Immature natural killer cell (primary cell): ENCODE measurements around the gene DRGX. TPM values are rescaled to one million over a fixed set of nuclear protein-coding genes. Genes with fewer than 3 reads are reported as not detected.

Source experiments
- DNase-seq, 3 donors: peaks; one replicate each; pipeline ENCODE4 v3.0.0; 2022; ENCODE audit warnings: mixed read lengths in 1 of 3
- H3K27ac Mint-ChIP-seq, 6 donors: one replicate each; pipeline ENCODE4 v1.8.0; 2020; ENCODE audit warnings: mixed read lengths in 6 of 6, mild to moderate bottlenecking in 5 of 6, inconsistent platforms in 4 of 6, moderate library complexity in 3 of 6
- H3K27me3 Mint-ChIP-seq, 3 donors: one replicate each; pipeline ENCODE4 v1.8.0; 2020 to 2021; ENCODE audit warnings: low read depth in 3 of 3, mild to moderate bottlenecking in 3 of 3, mixed read lengths in 3 of 3, moderate library complexity in 3 of 3, inconsistent platforms in 1 of 3
- H3K36me3 Mint-ChIP-seq, 3 donors: one replicate each; pipeline ENCODE4 v1.8.0; 2020; ENCODE audit warnings: mixed read lengths in 3 of 3, inconsistent platforms in 2 of 3, mild to moderate bottlenecking in 2 of 3
- H3K4me1 Mint-ChIP-seq, 2 donors: one replicate each; pipeline ENCODE4 v1.8.0; 2020; ENCODE audit warnings: inconsistent platforms in 2 of 2, mild to moderate bottlenecking in 2 of 2, mixed read lengths in 2 of 2, moderate library complexity in 1 of 2
- H3K4me3 Mint-ChIP-seq, 5 donors: one replicate each; pipeline ENCODE4 v1.8.0; 2020; ENCODE audit warnings: mild to moderate bottlenecking in 5 of 5, mixed read lengths in 5 of 5, inconsistent platforms in 3 of 5, moderate library complexity in 3 of 5
- H3K9me3 Mint-ChIP-seq, 6 donors: one replicate each; pipeline ENCODE4 v1.8.0; 2020; ENCODE audit warnings: mild to moderate bottlenecking in 6 of 6, mixed read lengths in 6 of 6, inconsistent platforms in 4 of 6, moderate library complexity in 3 of 6
- polyA plus RNA-seq, 3 donors: library from polyadenylated mRNA; unstranded; fragments of 300-500 nt; fragmentation: Illumina TruSeq; gene quantifications; one replicate each; pipeline ENCODE4 v1.2.3, GENCODE V29; 2021

Gene DRGX
- polyA plus RNA-seq = not detected

DNA sequence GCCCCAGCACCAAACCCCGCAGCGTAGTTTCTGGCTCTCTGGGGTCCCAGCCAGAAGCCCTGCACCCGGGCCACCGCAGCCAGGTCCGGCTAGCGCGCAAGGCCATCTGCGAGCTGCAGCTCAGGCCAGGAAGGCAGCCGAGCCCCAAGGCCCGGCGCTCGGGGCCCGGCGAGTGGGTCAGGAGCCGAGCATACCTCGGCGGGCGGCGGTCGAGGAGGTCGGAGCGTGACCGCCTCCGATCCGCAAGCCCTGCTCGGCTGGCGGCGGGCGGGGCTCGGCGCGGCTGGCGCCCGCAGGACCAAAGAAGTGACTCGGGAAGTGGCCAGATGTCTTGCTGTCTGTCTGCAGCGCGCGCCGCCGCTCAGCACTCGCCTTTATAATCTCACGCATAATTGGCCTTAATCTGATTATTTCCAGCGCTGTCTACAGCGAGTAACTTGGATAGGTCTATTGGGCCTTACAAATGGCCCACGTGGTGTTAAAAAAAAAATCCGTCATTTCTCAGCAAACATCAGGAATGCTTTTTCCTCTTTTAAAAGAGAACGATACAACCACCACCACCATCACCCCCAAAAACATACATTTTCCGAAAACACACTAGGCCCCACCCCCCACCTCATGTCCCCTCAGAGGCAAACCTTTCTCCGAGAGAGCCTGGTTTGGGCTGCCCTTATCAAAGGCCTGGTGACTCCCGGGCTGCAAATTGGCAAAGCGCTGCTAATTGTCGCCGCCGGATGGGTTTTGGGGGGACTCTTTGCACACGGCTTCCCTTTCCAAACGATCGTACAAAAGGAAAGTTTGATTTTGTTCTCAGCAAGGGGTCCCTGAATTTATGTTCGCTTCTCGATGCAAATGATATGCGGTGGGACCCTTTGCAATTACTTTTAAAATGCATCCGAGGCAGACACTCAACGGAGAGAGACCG is at the start of gene DRGX:
TSS of gene DRGX (minus strand) at position 349 of the 925 bp plus-strand sequence. CDS start 649 bp downstream, outside the sequence.
- Mint-ChIP-seq H3K9me3 (peaks cover 0 to 3% (median 0%) of the 10 kb centered on the region in 6 donors), H3K27me3 (peaks cover 39 to 47% (median 42%) of the 10 kb centered on the region in 3 donors), H3K4me1 (peaks cover 6% of the 10 kb centered on the region in 2 donors), H3K36me3 (no peaks in the 10 kb centered on the region), H3K4me3 (peak within 1 kb of the TSS in 1 of 5 donors; percentile 23), H3K27ac (no peak within 1 kb of the TSS)
- no peak for DNase-seq

DNA sequence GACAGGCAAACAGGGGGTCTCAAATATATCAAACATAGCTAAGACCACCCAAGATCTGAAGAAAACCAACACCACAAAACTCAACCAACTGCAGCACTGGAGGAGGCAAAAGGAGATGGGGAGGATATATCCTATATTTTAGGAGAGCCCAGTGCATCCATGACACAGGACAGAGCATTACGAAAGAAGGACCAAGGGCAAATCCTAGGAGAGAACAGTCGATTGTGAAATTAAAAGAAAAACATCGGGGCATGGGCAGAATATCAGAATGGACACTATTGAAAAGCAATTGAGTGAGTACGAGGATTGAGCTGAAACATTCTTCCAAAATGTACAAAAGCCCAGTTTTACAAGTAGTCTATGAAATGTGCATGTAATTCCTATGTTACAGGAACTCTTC is 48.5 kb upstream of the DRGX start:
- DNase-seq = no peak
- Mint-ChIP-seq H3K9me3 (peaks cover 4 to 16% (median 11%) of the 10 kb centered on the region in 6 donors), H3K27ac (peak overlapping the region in 1 of 6 donors; percentile 26), H3K4me1 (peaks cover 30 to 45% of the 10 kb centered on the region in 2 donors), H3K36me3 (peaks cover 0 to 5% (median 0%) of the 10 kb centered on the region in 3 donors), H3K27me3 (peaks cover 0 to 5% (median 3%) of the 10 kb centered on the region in 3 donors), H3K4me3 (no peak overlapping the region)

DNA sequence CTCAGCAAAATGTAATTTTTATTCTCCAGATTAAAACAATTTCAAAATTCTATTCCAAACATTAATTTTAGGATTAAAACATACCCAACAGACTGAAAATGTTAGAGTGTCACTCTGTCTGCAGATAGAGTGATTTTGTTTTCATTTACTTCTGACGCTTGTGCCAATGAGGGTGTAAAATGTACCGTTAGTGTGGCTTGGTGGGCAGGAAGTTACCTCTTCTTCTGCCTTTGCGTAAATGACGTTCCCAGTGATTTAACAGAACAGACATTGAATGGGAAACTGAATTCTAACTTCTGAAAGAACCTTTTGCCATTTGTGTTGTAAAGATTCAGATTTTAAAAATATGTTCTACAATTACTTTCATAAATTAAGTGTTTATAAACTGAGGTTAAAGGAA is 47.0 kb upstream of the DRGX start:
- H3K27me3 Mint-ChIP-seq = peaks cover 0 to 5% (median 3%) of the 10 kb centered on the region in 3 donors
- peak overlapping the region in 4 of 6 donors; percentile 20 to 87 (median 66) for H3K27ac Mint-ChIP-seq
- DNase-seq = peak; percentile 31 to 47 (median 42)
- peak overlapping the region; percentile 70 to 81 (median 80) for H3K4me3 Mint-ChIP-seq
- H3K36me3 Mint-ChIP-seq = peaks cover 0 to 5% (median 0%) of the 10 kb centered on the region in 3 donors
- H3K9me3 Mint-ChIP-seq = peaks cover 0 to 9% (median under 1%) of the 10 kb centered on the region in 6 donors
- peaks cover 30 to 45% of the 10 kb centered on the region in 2 donors for H3K4me1 Mint-ChIP-seq

DNA sequence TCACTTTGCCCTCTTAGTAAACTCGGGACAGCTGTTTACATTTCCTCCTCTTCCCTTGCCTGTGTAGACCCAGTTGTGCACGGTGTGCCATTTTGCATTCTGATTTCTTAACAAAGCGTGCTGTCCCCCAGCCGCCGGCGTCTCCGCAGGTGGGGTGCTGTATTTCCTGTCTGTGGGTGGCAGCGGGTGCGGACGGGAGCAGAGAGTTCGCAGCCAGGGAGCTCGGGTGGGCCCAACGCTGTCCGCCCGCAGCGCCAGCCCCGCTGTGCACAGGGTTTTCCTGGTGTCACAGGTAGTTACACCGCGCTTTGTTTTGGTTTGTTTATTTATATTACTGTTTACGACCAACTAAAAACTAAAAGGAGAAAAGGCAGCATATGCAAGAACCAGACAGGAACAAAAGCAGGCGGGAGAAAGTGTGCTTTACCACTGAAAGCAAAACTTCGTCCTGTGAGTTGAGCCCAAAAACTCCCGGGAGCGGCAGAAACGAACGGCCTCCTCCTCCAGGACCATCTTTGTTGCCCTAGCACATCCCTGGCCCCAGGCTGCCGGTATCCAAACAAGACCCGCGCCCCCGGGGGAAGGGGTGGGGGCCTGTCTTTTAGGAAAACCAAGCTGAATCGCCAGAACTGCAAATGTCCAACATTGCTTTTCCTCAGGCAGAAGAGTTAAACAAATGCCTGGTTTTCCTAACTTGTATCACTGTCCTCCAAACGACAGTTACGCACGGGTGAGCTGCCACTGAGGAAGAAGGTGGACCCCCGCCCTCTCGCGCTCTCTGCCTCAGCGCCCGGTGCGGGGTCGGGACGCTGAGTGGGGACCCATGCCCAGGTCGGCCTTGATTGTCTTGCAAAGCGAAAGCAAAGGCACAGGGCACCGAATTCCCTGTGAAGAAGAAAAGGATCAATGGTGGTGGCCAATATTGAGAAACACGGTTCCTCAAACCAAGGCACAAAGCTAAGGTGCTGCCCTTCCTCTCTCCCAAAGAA is 45.9 kb upstream of the DRGX start:
- Mint-ChIP-seq H3K4me1 (peaks cover 30 to 45% of the 10 kb centered on the region in 2 donors), H3K36me3 (peaks cover 0 to 5% (median 0%) of the 10 kb centered on the region in 3 donors), H3K27ac (peak overlapping the region in 5 of 6 donors; percentile 36 to 87 (median 76)), H3K9me3 (peaks cover 0 to 6% (median 0%) of the 10 kb centered on the region in 6 donors), H3K4me3 (peak overlapping the region; percentile 70 to 81 (median 80)), H3K27me3 (peaks cover 0 to 5% (median 3%) of the 10 kb centered on the region in 3 donors)
- DNase-seq = peak; percentile 58 to 69 (median 68)

DNA sequence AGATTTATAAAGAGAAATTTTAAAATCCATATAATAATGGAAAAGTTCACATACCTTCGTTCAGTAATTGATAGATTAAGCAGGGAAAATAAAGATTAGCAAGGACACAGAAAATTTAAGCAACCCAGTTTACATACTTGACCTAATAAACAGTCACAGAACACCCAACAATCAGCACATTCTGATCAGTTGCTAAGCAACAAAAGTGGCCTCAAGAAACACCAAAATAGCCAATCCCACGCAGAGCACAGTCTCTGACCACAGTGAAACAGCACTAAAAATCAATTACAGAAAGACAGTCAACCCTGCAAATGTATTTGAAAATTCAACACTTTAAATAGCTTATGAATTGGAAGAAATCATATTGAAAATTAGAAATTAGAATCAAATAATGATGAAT is 39.3 kb upstream of the DRGX start:
- peaks cover 0 to 4% of the 10 kb centered on the region in 2 donors for H3K4me1 Mint-ChIP-seq
- H3K4me3 Mint-ChIP-seq = no peak overlapping the region
- peaks cover 0 to 4% (median 0%) of the 10 kb centered on the region in 6 donors for H3K9me3 Mint-ChIP-seq
- peaks cover 0 to 5% (median 0%) of the 10 kb centered on the region in 3 donors for H3K36me3 Mint-ChIP-seq
- H3K27ac Mint-ChIP-seq = no peak overlapping the region
- peaks cover 3 to 9% (median 6%) of the 10 kb centered on the region in 3 donors for H3K27me3 Mint-ChIP-seq
- DNase-seq = no peak

DNA sequence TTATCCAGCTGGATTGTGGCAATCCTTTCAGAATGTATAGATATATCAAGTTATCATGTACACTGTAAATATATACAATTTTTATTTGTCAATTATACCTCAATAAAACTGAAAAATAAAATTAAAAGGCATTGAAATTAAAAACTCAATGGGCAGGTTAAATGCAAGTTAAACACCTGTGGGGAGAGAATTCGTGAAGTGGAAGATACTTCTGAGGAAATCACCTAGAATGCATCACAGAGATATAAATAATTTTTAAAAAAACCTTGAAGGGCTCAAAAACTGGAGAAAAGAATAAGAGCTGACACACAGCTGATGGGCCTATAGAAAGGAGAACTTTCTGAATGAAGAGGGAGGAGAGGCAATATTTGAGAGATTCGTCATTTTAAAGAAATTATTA is 37.2 kb upstream of the DRGX start:
- H3K4me1 Mint-ChIP-seq = no peaks in the 10 kb centered on the region
- no peak overlapping the region for H3K4me3 Mint-ChIP-seq
- H3K36me3 Mint-ChIP-seq = peaks cover 0 to 3% (median 0%) of the 10 kb centered on the region in 3 donors
- H3K9me3 Mint-ChIP-seq = peaks cover 0 to 1% (median 0%) of the 10 kb centered on the region in 6 donors
- H3K27me3 Mint-ChIP-seq = peaks cover 3 to 11% (median 4%) of the 10 kb centered on the region in 3 donors
- DNase-seq = no peak
- no peak overlapping the region for H3K27ac Mint-ChIP-seq

DNA sequence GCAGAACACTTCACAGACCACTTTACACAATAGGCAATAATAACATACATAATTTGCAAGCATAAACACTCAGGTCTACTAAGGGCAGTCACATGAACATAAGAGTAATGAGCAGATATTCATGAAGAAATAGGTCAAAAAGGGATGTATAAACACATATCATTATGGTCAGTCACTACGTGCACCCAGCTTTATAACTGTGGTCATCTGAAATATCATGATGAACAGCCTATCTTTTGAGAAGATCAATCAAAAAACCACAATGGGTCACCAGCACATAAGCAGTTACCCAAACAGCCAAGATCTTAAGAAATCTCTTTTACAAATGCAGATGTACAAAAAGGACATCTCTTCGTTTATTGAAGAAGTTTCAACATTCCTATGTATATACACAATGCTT is 35.5 kb upstream of the DRGX start:
- H3K36me3 Mint-ChIP-seq = peaks cover 0 to 3% (median 0%) of the 10 kb centered on the region in 3 donors
- H3K4me1 Mint-ChIP-seq = no peaks in the 10 kb centered on the region
- H3K27me3 Mint-ChIP-seq = peaks cover 3 to 11% (median 4%) of the 10 kb centered on the region in 3 donors
- no peaks in the 10 kb centered on the region for H3K9me3 Mint-ChIP-seq
- no peak overlapping the region for H3K4me3 Mint-ChIP-seq
- DNase-seq = no peak
- no peak overlapping the region for H3K27ac Mint-ChIP-seq

DNA sequence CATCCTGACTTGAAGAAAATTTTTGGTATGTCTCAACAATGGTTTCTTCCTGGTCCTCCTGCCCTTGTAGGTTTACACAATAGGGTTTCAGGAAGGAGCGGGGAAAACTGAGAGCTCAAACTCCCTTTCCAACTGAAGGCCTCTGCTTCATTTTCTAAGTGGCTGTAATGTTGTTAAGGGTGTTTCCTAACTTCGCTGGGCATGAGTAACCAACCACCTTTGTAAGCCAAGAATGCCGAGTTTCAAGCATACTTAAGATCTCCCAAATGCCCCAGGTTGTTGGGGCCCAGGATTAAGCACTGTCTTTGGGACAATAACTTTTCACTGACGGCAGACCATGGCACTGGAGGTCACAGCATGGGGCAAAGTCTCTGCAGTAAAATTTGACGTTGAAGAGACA is 33.6 kb upstream of the DRGX start:
- no peaks in the 10 kb centered on the region for H3K9me3 Mint-ChIP-seq
- DNase-seq = no peak
- H3K4me3 Mint-ChIP-seq = no peak overlapping the region
- peaks cover 0 to 3% (median 0%) of the 10 kb centered on the region in 3 donors for H3K36me3 Mint-ChIP-seq
- H3K4me1 Mint-ChIP-seq = no peaks in the 10 kb centered on the region
- H3K27ac Mint-ChIP-seq = no peak overlapping the region
- H3K27me3 Mint-ChIP-seq = peaks cover 2 to 15% (median 3%) of the 10 kb centered on the region in 3 donors

DNA sequence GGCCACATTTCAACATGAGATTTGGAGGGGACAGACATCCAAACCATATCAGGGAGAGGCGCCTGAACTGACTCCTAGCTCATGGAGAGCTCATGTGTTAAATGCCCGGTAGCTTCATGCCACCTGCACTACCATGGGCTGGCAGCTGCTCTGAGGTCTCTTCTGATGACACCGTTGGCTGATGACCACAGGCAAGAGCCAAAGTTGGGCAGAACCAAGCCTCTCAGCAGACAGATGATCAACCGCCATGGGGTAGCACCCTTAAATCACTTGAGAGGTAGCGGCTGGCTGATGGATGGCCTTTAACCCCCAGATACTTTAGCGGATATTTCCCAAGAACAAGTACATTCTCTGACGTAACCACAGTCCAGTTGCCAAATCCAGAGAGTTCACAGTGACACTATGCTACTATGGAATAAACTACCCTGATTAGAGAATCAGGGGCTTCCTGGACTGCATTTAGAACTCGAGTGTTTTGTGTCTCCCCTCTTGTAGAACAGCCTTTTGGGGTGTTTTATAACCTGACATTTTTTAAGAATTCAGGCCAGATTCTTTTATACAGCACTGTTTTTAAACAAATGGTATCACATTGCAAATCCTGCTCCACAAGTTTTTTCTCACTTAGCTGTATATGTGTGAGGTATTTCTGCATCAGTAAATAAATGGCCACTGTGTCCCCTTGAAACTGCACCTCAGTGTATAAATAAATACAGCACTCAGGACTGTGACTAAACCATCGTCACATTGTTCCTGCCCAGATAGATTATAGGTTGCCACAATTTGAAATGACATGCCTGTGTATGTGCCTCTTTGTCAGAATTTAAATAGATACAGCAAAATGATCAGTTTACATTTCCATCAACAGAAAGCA is 30.8 kb upstream of the DRGX start:
- no peaks in the 10 kb centered on the region for H3K9me3 Mint-ChIP-seq
- H3K36me3 Mint-ChIP-seq = peaks cover 0 to 3% (median 0%) of the 10 kb centered on the region in 3 donors
- H3K4me3 Mint-ChIP-seq = no peak overlapping the region
- DNase-seq = no peak
- H3K4me1 Mint-ChIP-seq = no peaks in the 10 kb centered on the region
- peaks cover 0 to 6% (median 0%) of the 10 kb centered on the region in 3 donors for H3K27me3 Mint-ChIP-seq
- H3K27ac Mint-ChIP-seq = no peak overlapping the region

DNA sequence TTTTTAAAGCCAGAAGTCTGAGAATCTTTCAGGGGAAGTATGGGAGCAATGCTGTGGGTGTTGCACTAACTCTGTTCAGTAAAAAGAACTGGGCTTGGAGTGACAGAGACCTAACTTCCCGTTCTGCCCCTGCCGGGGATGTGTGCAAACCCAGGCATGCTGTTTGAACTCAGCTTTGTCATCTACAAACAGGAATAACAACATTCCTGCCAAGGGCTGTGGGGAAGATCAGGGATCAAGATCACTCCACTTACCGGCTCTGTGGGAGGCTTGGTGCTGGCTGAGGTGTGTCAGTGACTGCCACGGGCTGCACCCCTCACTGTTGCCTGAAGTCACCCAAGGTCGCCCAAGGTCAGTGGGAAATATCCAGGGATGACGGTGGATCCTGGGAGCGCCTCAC is 23.1 kb upstream of the DRGX start:
- Mint-ChIP-seq H3K27ac (no peak overlapping the region), H3K27me3 (peaks cover 0 to 4% (median 0%) of the 10 kb centered on the region in 3 donors)

DNA sequence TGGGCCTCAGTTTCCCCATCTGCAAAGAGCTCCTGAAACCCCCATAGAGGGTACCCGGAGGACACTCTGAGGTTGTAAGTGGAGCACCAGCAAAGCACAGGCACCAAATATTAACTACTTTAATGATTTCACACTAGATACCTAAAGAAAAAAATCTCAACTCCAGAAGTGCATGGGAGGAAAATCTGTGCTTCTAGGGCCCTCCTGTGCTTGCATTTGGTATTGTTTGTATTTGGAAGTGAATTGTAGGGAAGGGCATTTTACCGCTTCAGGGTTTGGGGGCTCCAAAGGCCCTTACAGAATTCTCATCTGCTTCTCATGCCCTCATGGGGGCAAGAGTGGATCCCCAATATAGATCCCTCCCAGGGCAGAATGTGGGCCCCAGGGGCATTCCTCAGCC is 22.4 kb upstream of the DRGX start:
- Mint-ChIP-seq H3K4me1 (no peaks in the 10 kb centered on the region), H3K27me3 (peaks cover 0 to 4% (median 0%) of the 10 kb centered on the region in 3 donors), H3K27ac (no peak overlapping the region), H3K4me3 (no peak overlapping the region), H3K36me3 (no peaks in the 10 kb centered on the region), H3K9me3 (peaks cover 0 to 4% (median 0%) of the 10 kb centered on the region in 6 donors)
- DNase-seq = no peak

More for the DNA sequence above, 23.1 kb upstream of the DRGX start:
- DNase-seq = no peak
- Mint-ChIP-seq H3K4me1 (no peaks in the 10 kb centered on the region), H3K36me3 (no peaks in the 10 kb centered on the region), H3K4me3 (no peak overlapping the region), H3K9me3 (peaks cover 0 to 4% (median 0%) of the 10 kb centered on the region in 6 donors)

DNA sequence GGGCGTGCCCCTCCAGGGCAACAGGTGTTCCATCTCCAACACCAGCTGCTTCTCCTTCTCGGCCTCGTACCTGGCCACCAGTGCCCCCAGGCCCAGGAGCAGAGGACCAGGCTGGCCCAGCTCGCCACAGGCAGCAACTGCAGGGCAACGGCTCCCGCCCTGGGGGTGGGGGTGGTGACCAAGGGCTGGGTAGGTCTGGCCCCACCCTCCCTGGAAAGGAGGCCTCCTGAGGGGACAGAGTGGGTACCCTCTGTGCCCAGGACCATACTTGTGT is 22.1 kb upstream of the DRGX start:
- no peak overlapping the region for H3K4me3 Mint-ChIP-seq
- H3K36me3 Mint-ChIP-seq = no peaks in the 10 kb centered on the region
- H3K27ac Mint-ChIP-seq = no peak overlapping the region
- no peak for DNase-seq
- no peaks in the 10 kb centered on the region for H3K4me1 Mint-ChIP-seq
- H3K27me3 Mint-ChIP-seq = peaks cover 0 to 4% (median 0%) of the 10 kb centered on the region in 3 donors
- H3K9me3 Mint-ChIP-seq = peaks cover 0 to 4% (median 0%) of the 10 kb centered on the region in 6 donors
